WTC11 (cell line): ENCODE measurements around the gene CHRM2.

Experiments used
- TF ChIP-seq, protein P1 (sequence below): fragments of 200-600 bp; IDR thresholded peaks from 2 replicates; pipeline ENCODE4 v1.8.0; 2022; ENCODE audit warnings: antibody characterized with exemption
- TF ChIP-seq, protein P2 (sequence below): fragments of 250-450 bp; sonication (Bioruptor Pico); IDR thresholded peaks from 2 replicates; pipeline ENCODE4 v1.9.0; 2021; ENCODE audit warnings: moderate library complexity, mild to moderate bottlenecking, inconsistent platforms, borderline replicate concordance
- TF ChIP-seq, protein P3 (sequence below): sonication (generic); formaldehyde crosslinking; IDR thresholded peaks from 2 replicates; pipeline ENCODE4 v1.8.1; 2022; ENCODE audit warnings: low read depth, mild to moderate bottlenecking, moderate library complexity, missing genetic modification reagents, borderline replicate concordance

DNA sequence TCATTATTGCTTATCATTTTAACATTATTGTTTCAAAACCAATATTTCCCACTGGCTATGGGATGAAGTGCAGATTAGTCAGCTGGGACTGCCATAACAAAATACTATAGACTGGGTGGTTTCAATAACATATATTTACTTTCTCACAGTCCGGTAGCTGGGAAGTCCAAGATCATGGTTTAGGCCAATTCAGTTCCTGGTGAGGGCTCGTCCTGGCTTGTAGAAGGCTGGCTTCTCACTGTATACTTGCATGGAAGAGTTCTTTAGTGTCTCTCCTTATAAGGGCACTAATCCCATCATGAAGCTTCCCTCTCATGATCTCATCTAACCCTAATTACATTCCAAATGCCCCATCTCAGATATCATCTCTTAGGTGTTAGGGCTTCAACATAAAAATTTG lies 101.3 kb downstream of the CHRM2 start:
- TF ChIP-seq, protein P1, sequence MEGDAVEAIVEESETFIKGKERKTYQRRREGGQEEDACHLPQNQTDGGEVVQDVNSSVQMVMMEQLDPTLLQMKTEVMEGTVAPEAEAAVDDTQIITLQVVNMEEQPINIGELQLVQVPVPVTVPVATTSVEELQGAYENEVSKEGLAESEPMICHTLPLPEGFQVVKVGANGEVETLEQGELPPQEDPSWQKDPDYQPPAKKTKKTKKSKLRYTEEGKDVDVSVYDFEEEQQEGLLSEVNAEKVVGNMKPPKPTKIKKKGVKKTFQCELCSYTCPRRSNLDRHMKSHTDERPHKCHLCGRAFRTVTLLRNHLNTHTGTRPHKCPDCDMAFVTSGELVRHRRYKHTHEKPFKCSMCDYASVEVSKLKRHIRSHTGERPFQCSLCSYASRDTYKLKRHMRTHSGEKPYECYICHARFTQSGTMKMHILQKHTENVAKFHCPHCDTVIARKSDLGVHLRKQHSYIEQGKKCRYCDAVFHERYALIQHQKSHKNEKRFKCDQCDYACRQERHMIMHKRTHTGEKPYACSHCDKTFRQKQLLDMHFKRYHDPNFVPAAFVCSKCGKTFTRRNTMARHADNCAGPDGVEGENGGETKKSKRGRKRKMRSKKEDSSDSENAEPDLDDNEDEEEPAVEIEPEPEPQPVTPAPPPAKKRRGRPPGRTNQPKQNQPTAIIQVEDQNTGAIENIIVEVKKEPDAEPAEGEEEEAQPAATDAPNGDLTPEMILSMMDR, result no peak
- TF ChIP-seq, protein P2, sequence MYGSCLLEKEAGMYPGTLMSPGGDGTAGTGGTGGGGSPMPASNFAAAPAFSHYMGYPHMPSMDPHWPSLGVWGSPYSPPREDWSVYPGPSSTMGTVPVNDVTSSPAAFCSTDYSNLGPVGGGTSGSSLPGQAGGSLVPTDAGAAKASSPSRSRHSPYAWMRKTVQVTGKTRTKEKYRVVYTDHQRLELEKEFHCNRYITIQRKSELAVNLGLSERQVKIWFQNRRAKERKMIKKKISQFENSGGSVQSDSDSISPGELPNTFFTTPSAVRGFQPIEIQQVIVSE (CRISPR knock-in tag), result no peak
- TF ChIP-seq, protein P3, sequence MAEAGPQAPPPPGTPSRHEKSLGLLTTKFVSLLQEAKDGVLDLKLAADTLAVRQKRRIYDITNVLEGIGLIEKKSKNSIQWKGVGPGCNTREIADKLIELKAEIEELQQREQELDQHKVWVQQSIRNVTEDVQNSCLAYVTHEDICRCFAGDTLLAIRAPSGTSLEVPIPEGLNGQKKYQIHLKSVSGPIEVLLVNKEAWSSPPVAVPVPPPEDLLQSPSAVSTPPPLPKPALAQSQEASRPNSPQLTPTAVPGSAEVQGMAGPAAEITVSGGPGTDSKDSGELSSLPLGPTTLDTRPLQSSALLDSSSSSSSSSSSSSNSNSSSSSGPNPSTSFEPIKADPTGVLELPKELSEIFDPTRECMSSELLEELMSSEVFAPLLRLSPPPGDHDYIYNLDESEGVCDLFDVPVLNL (CRISPR knock-in tag), result no peak
